Heart left ventricle (tissue), 13 donors: ENCODE results near the gene NFATC1.

ENCODE experiments used
- CTCF ChIP-seq, 12 donors: fragments of 200-600 bp; sonication (generic) in 4 of 12; IDR thresholded peaks; one replicate each; pipeline versions ENCODE4 v1.5.0 to v1.8.0; 2018 to 2022; ENCODE audit warnings: antibody characterized with exemption in 12 of 12, mild to moderate bottlenecking in 5 of 12
- POLR2A ChIP-seq, 2 donors: fragments of 450-650 bp; IDR thresholded peaks; one replicate each; pipeline ENCODE4 v1.6.1; 2017; ENCODE audit warnings: antibody characterized with exemption in 2 of 2, mild to moderate bottlenecking in 2 of 2, moderate library complexity in 2 of 2
- donor health status: ischemic (EF 13 %, LVEDD 7.1; RV severe dilation, severe dysfunction).
- donor health status: DM: no; HTN: yes; CAD: no.
- donor health status: DM: no; HTN: no; CAD: no.
- donor health status: ischemic (EF 25% LVEDD 6.9; RV normal size, moderate dysfunction).
- donor health status: ischemic (EF 25% LVEDD 5.7; RV mildly dilated, moderate dysfunction).
- donor health status: ischemic (EF 35%, LVEDD 5.7; RV mildly dilated, moderate dysfunction).
- donor health status: nonischemic (EF 11% LVEDD 7.7; RV severe dilation, severe dysfunction).
- donor health status: DM: yes; HTN: yes; CAD: no.
- donor health status: PGD.
- donor health status: ischemic (EF 29% LVEDD 5.4; RV normal size, mild dysfunction).
- donor health status: nonischemic (EF 23%, LVEDD 6.1; RV moderate dilation, normal function).

GRCh38 chr18:79385708-79386341 lies 9.9 kb upstream of the NFATC1 start:
- TF ChIP-seq CTCF (IDR thresholded peaks at IDR 0.05) (no peak), POLR2A (IDR thresholded peaks at IDR 0.05) (no peak)
